Smooth muscle cell (in vitro differentiated cells): ENCODE data around the gene CMSS1. TPM values are rescaled to one million over a fixed set of nuclear protein-coding genes. Genes with fewer than 3 reads are reported as not detected.

Experiments used
- DNase-seq: peaks from one replicate; lab custom pipeline; 2025; ENCODE audit not compliant: unreplicated experiment; lab: John Stamatoyannopoulos, UW
- H2AFZ ChIP-seq: fragments of 200-600 bp; sonication (generic); 2 replicates; pipeline ENCODE4 v1.6.0; 2016; ENCODE audit warnings: antibody characterized with exemption, low read depth, mild to moderate bottlenecking
- H3F3A ChIP-seq: fragments of 200-600 bp; sonication (generic); 2 replicates; pipeline ENCODE4 v1.6.0; 2017; ENCODE audit warnings: antibody characterized with exemption, low read depth
- H3K27ac ChIP-seq: fragments of 200-600 bp; sonication (generic); 2 replicates; pipeline ENCODE4 v1.5.1; 2016; ENCODE audit warnings: low read depth, mild to moderate bottlenecking
- H3K27me3 ChIP-seq: fragments of 200-600 bp; sonication (generic); 2 replicates; pipeline ENCODE4 v1.6.1; 2016; ENCODE audit warnings: low read depth, mild to moderate bottlenecking
- H3K36me3 ChIP-seq: fragments of 200-600 bp; sonication (generic); 2 replicates; pipeline ENCODE4 v1.5.1; 2016; ENCODE audit warnings: low read depth
- H3K4me1 ChIP-seq: fragments of 200-600 bp; sonication (generic); 2 replicates; pipeline ENCODE4 v1.5.1; 2016; ENCODE audit warnings: low read depth
- H3K4me2 ChIP-seq: fragments of 200-600 bp; sonication (generic); 2 replicates; pipeline ENCODE4 v1.6.0; 2016; ENCODE audit warnings: mild to moderate bottlenecking
- H3K4me3 ChIP-seq: fragments of 200-600 bp; sonication (generic); 2 replicates; pipeline ENCODE4 v1.5.1; 2016; ENCODE audit warnings: mild to moderate bottlenecking
- H3K79me2 ChIP-seq: fragments of 200-600 bp; sonication (generic); 2 replicates; pipeline ENCODE4 v1.6.0; 2016; ENCODE audit warnings: low read depth, mild to moderate bottlenecking
- H3K9ac ChIP-seq: fragments of 200-600 bp; sonication (generic); 2 replicates; pipeline ENCODE4 v1.6.0; 2016; ENCODE audit warnings: low read depth
- H3K9me3 ChIP-seq: fragments of 200-600 bp; sonication (generic); replicated peaks from 2 replicates; pipeline ENCODE4 v1.5.1; 2016; ENCODE audit warnings: low read depth
- H4K20me1 ChIP-seq: fragments of 200-600 bp; sonication (generic); 2 replicates; pipeline ENCODE4 v1.6.0; 2016; ENCODE audit warnings: low read depth
- CTCF ChIP-seq: fragments of 200-600 bp; sonication (generic); IDR thresholded peaks from 2 replicates; pipeline ENCODE4 v1.5.1; 2017; ENCODE audit warnings: borderline replicate concordance, mild to moderate bottlenecking, antibody characterized with exemption; ENCODE audit not compliant: insufficient read depth, poor library complexity, severe bottlenecking
- WGBS: methylation state at CpG from one replicate; pipeline ENCODE4 v1.1.7; 2016; ENCODE audit warnings: low lambda C conversion rate; 5-methylcytosine and 5-hydroxymethylcytosine counted together
- polyA plus RNA-seq: library from polyadenylated mRNA; unstranded; fragments of >200 nt; fragmentation: Nextera tagmentation; extraction: Ambion mirVana; gene quantifications from 2 replicates; pipeline ENCODE4 v1.2.1, GENCODE V29; 2016
- total RNA-seq: library from RNA; depleted of rRNA; stranded (reverse); fragments of >200 nt; gene quantifications from 2 replicates; pipeline ENCODE4 v1.2.3, GENCODE V29; 2014

Gene CMSS1
- total and polyA plus RNA-seq, 2 experiments from 2014 or later = 19.2 to 24.1 TPM

- Histone ChIP-seq H4K20me1 (no peaks in the 10 kb centered on the region), H3K9ac (no peak overlapping the region), H3K9me3 (no peaks in the 10 kb centered on the region), H2AFZ (no peak overlapping the region), H3F3A (no peaks in the 10 kb centered on the region), H3K27me3 (no peaks in the 10 kb centered on the region), H3K79me2 (no peaks in the 10 kb centered on the region), H3K27ac (no peak overlapping the region), H3K4me1 (no peaks in the 10 kb centered on the region), H3K4me3 (no peak overlapping the region), H3K4me2 (no peak overlapping the region), H3K36me3 (peaks cover 6% of the 10 kb centered on the region)
- no peak for TF ChIP-seq CTCF
- no peak for DNase-seq
- whole genome bisulfite sequencing = 95% methylated on average over 4 of the region's 4 CpGs
Observed at GRCh38 chr3:100179692-100180349, 362.2 kb downstream of the CMSS1 start.

- H3K4me1 ChIP-seq = no peaks in the 10 kb centered on the region
- peaks cover 3% of the 10 kb centered on the region for H3F3A ChIP-seq
- no peaks in the 10 kb centered on the region for H3K79me2 ChIP-seq
- peak overlapping the region; percentile 40 for H3K27ac ChIP-seq
- peaks cover 6% of the 10 kb centered on the region for H3K36me3 ChIP-seq
- 86% methylated on average over 1 of the region's 1 CpG for WGBS
- H3K4me2 ChIP-seq = no peak overlapping the region
- H3K9ac ChIP-seq = no peak overlapping the region
- no peaks in the 10 kb centered on the region for H3K9me3 ChIP-seq
- no peak overlapping the region for H3K4me3 ChIP-seq
- no peak overlapping the region for H2AFZ ChIP-seq
- no peak for TF ChIP-seq CTCF
- no peaks in the 10 kb centered on the region for H4K20me1 ChIP-seq
- H3K27me3 ChIP-seq = no peaks in the 10 kb centered on the region
- no peak for DNase-seq
Observed at GRCh38 chr3:100183608-100184125, 366.0 kb downstream of the CMSS1 start.

- 18% methylated on average over 2 of the region's 2 CpGs for WGBS
- Histone ChIP-seq H3K36me3 (no peaks in the 10 kb centered on the region), H3K27me3 (no peaks in the 10 kb centered on the region), H3K4me3 (no peak overlapping the region), H3F3A (peaks cover 3% of the 10 kb centered on the region), H3K4me1 (no peaks in the 10 kb centered on the region), H2AFZ (no peak overlapping the region), H3K9ac (no peak overlapping the region), H3K79me2 (no peaks in the 10 kb centered on the region), H3K4me2 (peak overlapping the region; percentile 54), H3K27ac (peak overlapping the region; percentile 40), H3K9me3 (no peaks in the 10 kb centered on the region), H4K20me1 (no peaks in the 10 kb centered on the region)
- no peak for DNase-seq
- no peak for TF ChIP-seq CTCF
Observed at GRCh38 chr3:100184948-100185570, 367.4 kb downstream of the CMSS1 start.
